Stimulated activated CD4-positive, alpha-beta T cell treated with anti-CD3 and anti-CD28 coated beads, TNF-alpha, amount 100 ng/mL, for 4 hours (primary cell): ENCODE data around the gene AFF2.
"Not testable (repeated sequence)": the region's sequence is repeated elsewhere in the genome, so short reads cannot be mapped to it uniquely, and the experiment has no call there.

ENCODE experiments used
- DNase-seq, 3 experiments: peaks; one replicate each; pipeline ENCODE4 v3.0.0-alpha.2; 2020; ENCODE audit warnings: low read depth in 3 of 3

Gene AFF2

GRCh38 chrX:148634591-148634990 lies 134.2 kb downstream of the AFF2 start:
- no peak for DNase-seq

GRCh38 chrX:148643460-148643859 lies 143.0 kb downstream of the AFF2 start:
- no peak for DNase-seq

GRCh38 chrX:148647651-148648050 lies 147.2 kb downstream of the AFF2 start:
- DNase-seq, result no peak

DNA sequence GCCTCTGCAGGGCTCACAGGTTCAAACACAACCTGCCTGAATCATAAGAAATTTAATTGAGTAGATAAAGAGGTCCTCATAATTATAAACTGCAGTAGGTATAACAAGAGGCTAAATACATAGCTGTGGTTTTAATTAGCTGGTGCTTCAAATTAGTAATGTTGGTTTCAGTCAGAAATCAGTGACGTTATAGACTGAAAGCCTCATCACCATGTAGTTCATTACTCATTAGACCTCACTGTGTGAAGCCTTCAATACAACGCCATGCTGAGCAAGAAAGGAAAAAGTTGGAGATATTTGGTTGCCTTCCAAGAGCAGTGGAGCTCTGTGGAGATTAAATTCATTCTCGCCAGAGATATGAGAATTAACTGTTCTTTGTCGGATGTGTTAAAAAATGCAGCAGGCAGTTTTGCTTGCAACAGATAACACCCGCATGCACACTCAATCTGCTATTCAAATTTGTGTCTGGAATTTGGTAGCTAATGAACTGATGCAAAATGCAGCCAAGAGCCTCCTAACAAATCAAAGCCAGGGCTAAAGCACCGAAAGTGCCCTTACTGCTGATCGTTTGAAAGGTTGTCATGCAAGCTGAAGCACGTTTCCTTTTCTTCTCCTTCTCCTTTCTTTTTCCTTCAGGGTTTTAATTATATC lies 148.9 kb downstream of the AFF2 start:
- DNase-seq, result no peak

DNA sequence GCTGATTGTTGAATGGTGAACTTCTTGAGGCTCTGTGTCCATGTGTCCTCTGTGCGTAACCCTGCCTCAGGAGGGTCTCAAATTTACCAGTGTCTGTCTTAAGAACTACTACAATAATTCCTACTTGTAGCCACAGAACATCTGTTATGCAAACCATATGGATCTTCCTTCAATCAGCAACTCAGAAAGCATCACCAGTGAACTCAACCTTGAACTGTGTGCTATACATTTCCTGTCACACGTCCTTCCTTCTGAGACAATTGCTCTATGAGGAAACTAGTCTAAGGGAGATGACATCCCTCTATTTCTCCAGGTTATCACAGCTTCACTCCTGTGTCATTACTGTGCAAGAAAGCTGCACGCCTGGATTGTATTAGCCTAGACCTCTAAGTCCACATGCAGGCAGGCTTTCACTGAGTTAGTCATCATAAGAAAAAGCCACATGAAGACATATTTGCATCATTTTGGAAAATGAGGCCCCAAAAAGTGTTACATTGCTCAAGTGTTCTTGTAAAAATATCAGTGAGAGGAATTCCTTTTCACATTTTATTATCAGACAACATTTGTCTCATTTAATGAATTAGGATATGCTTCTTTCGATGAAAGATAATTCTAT lies 157.8 kb downstream of the AFF2 start:
- no peak for DNase-seq

DNA sequence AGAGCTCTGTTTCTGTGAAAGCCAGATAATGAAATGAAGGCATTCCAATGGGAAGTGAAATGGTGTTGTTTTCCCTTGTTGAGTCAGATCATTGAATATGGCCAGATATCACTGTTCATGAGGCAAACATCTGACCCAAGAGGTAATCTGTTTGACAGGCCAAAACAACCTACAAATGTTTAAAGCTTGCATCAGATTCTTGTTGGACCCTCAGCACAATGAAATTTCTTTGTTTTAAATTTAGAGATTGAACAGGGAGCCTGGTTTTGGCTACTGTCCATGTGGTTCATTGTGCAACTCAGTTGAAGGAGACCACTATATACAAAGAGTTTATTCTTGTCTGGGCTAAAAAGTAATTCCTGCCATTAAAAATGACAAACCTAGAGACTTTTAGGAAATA lies 159.1 kb downstream of the AFF2 start:
- no peak for DNase-seq

DNA sequence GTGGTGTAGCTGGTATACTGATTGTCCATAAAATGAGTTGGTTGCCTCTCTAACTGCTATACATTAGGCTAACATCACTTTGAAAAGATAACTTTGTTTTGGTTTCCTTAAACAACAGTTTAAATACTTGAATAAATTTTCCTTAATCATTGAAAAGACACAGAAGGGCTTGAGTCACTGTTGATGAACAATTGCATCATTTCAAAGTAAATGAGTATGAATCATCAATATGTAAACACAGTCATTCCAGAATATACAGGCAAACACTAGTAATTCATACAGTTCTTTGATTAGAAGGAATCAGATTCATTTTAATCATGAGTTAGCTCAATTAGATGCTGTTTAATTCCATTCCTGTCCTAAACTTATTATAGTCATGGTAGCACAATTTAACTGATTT lies 160.6 kb downstream of the AFF2 start:
- no peak for DNase-seq

- DNase-seq, result no peak
Measured at GRCh38 chrX:148662014-148662413, 161.6 kb downstream of the AFF2 start.

GRCh38 chrX:148664171-148664570 lies 163.8 kb downstream of the AFF2 start:
- DNase-seq, result no peak

DNA sequence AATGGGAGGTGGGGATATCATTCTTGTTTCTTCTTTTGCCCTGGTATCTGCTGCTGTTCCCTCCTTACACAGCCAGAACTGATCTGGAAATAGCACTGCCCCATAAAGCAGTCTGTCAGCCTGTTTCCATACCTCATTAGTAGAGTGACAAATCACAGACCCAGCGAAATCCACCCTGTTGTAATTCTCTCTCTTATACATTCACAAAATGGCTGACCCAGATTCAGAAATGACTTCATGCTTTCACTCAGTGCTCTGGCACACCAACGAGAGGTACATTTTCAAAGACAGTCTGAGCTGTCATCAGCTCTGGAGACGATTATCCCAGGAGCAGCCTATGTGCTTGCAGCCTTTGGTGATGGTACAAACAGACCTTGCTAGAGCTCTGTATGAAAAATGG lies 164.6 kb downstream of the AFF2 start:
- DNase-seq, result no peak

DNA sequence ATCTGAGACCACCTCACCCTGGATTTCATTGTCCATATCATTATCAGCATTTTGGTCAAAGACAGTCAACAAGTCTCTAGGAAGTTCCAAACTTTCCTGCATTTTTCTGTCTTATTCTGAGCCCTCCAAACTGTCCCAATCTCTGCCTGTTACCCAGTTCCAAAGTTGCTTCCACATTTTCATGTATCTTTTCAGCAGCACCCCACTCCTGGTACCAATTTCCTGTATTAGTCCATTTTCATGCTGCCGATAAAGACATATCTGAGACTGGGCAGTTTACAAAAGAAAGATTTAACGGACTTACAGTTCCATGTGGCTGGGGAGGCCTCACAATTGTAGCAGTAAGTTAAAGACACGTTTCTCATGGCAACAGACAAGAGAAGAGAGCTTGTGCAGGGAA lies 168.8 kb downstream of the AFF2 start:
- DNase-seq, result not testable (repeated sequence)

GRCh38 chrX:148670277-148670676 lies 169.9 kb downstream of the AFF2 start:
- no peak for DNase-seq

DNA sequence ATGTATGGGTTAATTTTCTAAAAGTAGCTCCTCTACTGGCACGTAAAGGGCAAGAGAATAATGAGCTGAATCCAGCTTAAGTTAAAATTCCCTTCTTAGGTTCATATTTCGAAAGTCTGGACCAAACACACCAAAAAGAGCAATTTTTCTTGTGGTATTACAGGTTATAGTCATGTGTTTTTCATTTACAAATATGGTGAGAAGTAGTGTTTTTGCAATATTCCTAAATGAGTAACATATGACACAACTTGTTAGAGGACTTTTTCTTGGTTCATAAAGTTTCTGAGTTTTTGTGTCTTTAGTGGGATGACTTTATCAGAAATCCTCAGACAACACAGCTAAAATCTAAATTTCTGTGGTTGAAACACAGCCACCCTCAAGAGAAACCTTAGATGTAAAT lies 172.1 kb downstream of the AFF2 start:
- no peak for DNase-seq

DNA sequence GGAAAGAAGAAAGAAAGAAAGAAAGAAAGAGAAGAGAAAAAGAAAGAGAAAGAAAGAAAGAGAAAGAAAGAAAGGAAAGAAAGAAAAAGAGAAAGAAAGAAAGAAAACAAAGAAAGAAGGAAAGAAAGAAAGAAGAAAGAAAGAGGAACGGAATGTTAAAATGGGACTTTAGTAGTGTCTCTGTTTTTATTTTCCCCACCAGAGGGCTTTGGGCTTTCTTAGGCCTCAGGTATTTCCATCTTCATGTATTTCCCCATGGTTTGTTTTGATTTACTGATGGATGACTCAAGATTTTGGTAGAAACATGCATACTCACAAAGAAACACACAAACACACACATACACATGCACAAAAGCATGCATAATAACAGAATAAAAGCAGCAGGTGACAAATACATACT lies 181.2 kb downstream of the AFF2 start:
- DNase-seq, result no peak

DNA sequence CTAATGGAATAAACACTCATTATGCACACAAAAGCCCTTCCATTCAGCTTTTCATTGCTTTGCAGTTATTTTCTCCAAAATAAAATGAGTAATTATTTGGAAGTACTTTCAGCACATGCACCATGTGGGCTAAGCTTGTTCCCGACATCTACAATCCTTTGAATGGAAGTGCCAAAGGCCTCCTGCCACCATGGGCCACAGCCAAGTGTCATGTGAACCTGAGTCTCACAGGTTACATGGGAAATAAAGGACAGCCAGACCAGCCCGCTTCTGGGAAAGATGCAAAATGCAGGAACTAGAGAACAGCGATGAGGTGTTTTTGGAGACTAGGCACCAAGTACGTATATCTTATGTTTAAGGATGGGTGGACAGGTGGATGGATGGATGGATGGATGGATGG lies 181.8 kb downstream of the AFF2 start:
- no peak for DNase-seq

DNA sequence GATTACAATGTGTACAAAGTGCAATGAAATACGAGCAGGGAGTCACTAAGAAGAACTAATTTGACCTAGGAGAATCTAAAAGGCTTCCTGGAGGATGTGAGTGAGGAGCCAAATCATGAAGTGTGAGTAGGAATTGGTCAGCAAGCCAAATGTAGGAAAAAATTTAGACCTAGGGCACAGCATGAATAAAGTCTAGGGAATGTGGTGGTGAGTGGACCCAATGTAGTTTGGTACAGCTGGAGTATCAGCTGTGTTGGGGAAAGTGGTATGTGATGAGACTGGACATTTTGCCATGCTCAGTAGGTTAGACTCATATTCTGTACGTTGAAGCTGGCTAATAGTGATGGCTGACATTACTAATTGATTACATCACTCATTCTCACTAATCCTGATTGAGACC lies 191.0 kb downstream of the AFF2 start:
- DNase-seq, result no peak

GRCh38 chrX:148695255-148695654 lies 194.8 kb downstream of the AFF2 start:
- DNase-seq, result no peak

GRCh38 chrX:148698221-148698620 lies 197.8 kb downstream of the AFF2 start:
- no peak for DNase-seq

GRCh38 chrX:148700021-148700420 lies 199.6 kb downstream of the AFF2 start:
- DNase-seq, result no peak

- DNase-seq, result no peak
Measured at GRCh38 chrX:148713981-148714380, 213.6 kb downstream of the AFF2 start.

- DNase-seq, result no peak
Measured at GRCh38 chrX:148715361-148715760, 214.9 kb downstream of the AFF2 start.

DNA sequence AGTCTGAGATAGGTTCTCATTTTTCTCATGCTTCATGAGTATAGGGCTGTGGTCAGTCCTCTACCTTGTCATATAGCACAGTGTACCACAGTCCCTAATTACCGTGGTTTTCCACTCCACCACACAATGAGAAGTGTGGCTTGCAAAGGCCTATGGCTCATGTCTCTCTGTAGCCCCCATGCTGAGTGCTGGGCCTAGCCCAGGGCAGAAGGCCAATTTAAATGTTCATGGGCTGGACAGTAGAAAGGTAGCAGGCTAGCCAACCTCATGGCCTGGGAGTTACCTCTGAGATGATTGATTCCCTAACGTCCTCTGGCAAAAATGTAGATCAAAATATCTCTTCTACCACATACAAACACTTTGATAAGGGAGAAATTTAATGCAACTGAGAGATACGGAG lies 222.5 kb downstream of the AFF2 start:
- no peak for DNase-seq

DNA sequence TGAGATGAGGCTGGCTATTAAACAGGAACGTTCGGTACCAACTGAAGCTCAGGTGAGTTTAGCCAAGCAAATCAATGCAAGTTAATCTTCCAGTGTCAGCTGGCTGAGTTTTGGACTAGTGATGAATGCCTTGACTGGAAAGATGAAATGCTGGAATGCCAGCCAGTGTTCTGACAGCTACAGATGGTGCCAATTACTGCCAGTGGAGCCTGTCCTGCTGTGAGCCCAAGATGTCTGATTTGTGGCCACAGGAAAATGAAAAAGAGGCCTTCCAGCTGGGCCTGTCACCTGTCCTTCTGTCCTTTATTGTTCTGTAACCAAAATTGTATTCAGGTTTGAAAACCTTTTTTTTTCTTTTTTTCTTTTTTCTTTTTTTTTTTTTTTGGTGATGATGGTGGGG lies 223.1 kb downstream of the AFF2 start:
- no peak for DNase-seq

DNA sequence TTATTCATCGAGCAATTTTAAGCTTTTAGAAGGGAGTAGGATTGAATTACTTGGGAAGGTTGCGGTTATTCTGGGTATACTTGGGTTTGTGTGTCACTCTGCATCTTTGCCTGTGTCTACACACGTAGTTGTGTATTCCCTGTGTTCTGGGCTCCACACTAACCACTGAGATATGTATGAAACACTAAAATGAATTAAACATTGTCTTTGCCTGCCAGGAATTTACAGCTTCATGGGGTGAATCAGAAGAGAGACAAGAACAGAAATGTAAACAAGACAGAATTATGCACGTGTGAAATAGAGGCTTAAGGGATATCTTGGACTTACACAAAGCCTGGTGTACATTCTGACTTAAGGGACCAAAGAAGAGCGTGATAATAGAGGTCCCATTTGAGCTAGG lies 228.5 kb downstream of the AFF2 start:
- no peak for DNase-seq
